Ishikawa (cell line): ENCODE measurements around the gene ETHE1.

Experiments used
- CREB1 ChIP-seq: IDR thresholded peaks from 2 replicates; pipeline ENCODE4 v1.6.1; 2012; ENCODE audit warnings: low read depth
- EGR1 ChIP-seq: IDR thresholded peaks from 2 replicates; pipeline ENCODE4 v1.6.1; 2012
- EP300 ChIP-seq: IDR thresholded peaks from 2 replicates; pipeline ENCODE4 v1.6.1; 2012; ENCODE audit warnings: borderline replicate concordance
- FOXM1 ChIP-seq: IDR thresholded peaks from 2 replicates; pipeline ENCODE4 v1.6.1; 2012; ENCODE audit warnings: low read depth, borderline replicate concordance
- NFIC ChIP-seq: IDR thresholded peaks from 2 replicates; pipeline ENCODE4 v1.6.1; 2012
- TAF1 ChIP-seq: IDR thresholded peaks from 2 replicates; pipeline ENCODE4 v1.6.1; 2012; ENCODE audit warnings: low read depth, mild to moderate bottlenecking
- TEAD4 ChIP-seq: IDR thresholded peaks from 2 replicates; pipeline ENCODE4 v1.6.1; 2012
- YY1 ChIP-seq: IDR thresholded peaks from 2 replicates; pipeline ENCODE4 v1.6.1; 2012; ENCODE audit warnings: low read depth
- ZBTB7A ChIP-seq: IDR thresholded peaks from 2 replicates; pipeline ENCODE4 v1.6.1; 2012; ENCODE audit warnings: low read depth
- TF ChIP-seq, protein P1 (sequence below): IDR thresholded peaks from 2 replicates; pipeline ENCODE4 v1.6.1; 2012
- TF ChIP-seq, protein P2 (sequence below): IDR thresholded peaks from 2 replicates; pipeline ENCODE4 v1.6.1; 2012; ENCODE audit warnings: low read depth, mild to moderate bottlenecking
- TF ChIP-seq, protein P3 (sequence below): IDR thresholded peaks from 2 replicates; pipeline ENCODE4 v1.6.1; 2012

DNA sequence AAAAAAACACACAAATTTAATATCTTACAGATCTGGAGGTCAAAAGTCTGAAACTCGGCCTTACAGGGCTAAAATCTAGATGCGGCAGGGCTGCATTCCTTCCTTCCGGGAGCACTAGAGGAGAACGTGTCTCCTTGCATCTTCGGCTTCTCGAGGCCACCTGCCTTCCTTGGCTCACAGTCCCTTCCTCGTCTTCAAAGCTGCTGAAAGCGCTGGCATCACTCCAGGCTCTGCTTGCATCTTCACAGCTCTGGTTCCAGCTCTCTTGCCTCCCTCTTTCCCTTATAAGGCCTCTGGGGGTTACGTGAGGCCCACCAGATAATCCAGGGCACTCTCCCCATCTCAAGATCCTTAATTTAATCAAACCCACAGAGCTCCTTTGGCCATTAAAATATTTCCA lies 37.8 kb upstream of the ETHE1 start:
- TF ChIP-seq NFIC (no peak), TEAD4 (no peak), YY1 (no peak), FOXM1 (no peak), EP300 (no peak), EGR1 (no peak), TAF1 (no peak), CREB1 (no peak), ZBTB7A (no peak)
- TF ChIP-seq, protein P1, sequence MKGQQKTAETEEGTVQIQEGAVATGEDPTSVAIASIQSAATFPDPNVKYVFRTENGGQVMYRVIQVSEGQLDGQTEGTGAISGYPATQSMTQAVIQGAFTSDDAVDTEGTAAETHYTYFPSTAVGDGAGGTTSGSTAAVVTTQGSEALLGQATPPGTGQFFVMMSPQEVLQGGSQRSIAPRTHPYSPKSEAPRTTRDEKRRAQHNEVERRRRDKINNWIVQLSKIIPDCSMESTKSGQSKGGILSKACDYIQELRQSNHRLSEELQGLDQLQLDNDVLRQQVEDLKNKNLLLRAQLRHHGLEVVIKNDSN = no peak
- TF ChIP-seq, protein P2, sequence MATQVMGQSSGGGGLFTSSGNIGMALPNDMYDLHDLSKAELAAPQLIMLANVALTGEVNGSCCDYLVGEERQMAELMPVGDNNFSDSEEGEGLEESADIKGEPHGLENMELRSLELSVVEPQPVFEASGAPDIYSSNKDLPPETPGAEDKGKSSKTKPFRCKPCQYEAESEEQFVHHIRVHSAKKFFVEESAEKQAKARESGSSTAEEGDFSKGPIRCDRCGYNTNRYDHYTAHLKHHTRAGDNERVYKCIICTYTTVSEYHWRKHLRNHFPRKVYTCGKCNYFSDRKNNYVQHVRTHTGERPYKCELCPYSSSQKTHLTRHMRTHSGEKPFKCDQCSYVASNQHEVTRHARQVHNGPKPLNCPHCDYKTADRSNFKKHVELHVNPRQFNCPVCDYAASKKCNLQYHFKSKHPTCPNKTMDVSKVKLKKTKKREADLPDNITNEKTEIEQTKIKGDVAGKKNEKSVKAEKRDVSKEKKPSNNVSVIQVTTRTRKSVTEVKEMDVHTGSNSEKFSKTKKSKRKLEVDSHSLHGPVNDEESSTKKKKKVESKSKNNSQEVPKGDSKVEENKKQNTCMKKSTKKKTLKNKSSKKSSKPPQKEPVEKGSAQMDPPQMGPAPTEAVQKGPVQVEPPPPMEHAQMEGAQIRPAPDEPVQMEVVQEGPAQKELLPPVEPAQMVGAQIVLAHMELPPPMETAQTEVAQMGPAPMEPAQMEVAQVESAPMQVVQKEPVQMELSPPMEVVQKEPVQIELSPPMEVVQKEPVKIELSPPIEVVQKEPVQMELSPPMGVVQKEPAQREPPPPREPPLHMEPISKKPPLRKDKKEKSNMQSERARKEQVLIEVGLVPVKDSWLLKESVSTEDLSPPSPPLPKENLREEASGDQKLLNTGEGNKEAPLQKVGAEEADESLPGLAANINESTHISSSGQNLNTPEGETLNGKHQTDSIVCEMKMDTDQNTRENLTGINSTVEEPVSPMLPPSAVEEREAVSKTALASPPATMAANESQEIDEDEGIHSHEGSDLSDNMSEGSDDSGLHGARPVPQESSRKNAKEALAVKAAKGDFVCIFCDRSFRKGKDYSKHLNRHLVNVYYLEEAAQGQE = no peak
- TF ChIP-seq, protein P3, sequence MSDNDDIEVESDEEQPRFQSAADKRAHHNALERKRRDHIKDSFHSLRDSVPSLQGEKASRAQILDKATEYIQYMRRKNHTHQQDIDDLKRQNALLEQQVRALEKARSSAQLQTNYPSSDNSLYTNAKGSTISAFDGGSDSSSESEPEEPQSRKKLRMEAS = no peak
